Left ventricle myocardium superior (tissue), 1 donor: ENCODE measurements around the gene AMN. TPM values are rescaled to one million over a fixed set of nuclear protein-coding genes. Genes with fewer than 3 reads are reported as not detected.

Source experiments
- ATAC-seq: fragments of 200-7000 bp; cut with Tn5 transposase; one replicate; pipeline ENCODE4 v1.9.1; 2020; ENCODE audit warnings: mild to moderate bottlenecking, moderate library complexity
- DNase-seq: peaks from one replicate; pipeline ENCODE4 v3.0.0-alpha.2; 2020
- intact Hi-C: fragments of 100-400 bp; cut with micrococcal nuclease; formaldehyde crosslinking; loops from one replicate; pipeline ENCODE4 v1.11.0; 2022
- total RNA-seq: library from RNA; stranded (reverse); fragmentation: NEBNext Ultra II Directional; extraction: Animal tissue kit (Norgen Biotek cat#: 25700); gene quantifications from one replicate; pipeline ENCODE4 v1.2.1, GENCODE V29; 2021
- donor health status: DM: no; HTN: yes; CAD: no; lungs with severe emphysema.

Gene AMN
- total RNA-seq, 1 donor from 2014 or later = not detected

- DNase-seq = no peak
Measured at GRCh38 chr14:102898298-102898697, 24.2 kb upstream of the AMN start.

GRCh38 chr14:102898776-102899515, 23.5 kb upstream of the AMN start:
- intact Hi-C loops = no loop called here
- no peak for ATAC-seq
- no peak for DNase-seq

More at GRCh38 chr14:102898298-102898697, 24.2 kb upstream of the AMN start:
- intact Hi-C loops = no loop called here
- no peak for ATAC-seq

GRCh38 chr14:102899516-102899900, 23.0 kb upstream of the AMN start:
- ATAC-seq (no peak), DNase-seq (no peak)
- intact Hi-C loops = no loop called here

- peak; percentile 78 for ATAC-seq
- no peak for DNase-seq
- intact Hi-C loops = no loop called here
Measured at GRCh38 chr14:102900631-102901571, 21.6 kb upstream of the AMN start.

- no peak for DNase-seq
- no peak for ATAC-seq
- intact Hi-C loops = no loop called here
Measured at GRCh38 chr14:102901633-102902032, 20.8 kb upstream of the AMN start.

GRCh38 chr14:102902086-102902485, 20.4 kb upstream of the AMN start:
- intact Hi-C loops = no loop called here
- ATAC-seq = no peak
- DNase-seq = no peak

GRCh38 chr14:102902523-102903247, 19.8 kb upstream of the AMN start:
- ATAC-seq (no peak), DNase-seq (no peak)
- intact Hi-C loops = no loop called here

- intact Hi-C loops = no loop called here
- no peak for DNase-seq
Measured at GRCh38 chr14:102903248-102903888, 19.1 kb upstream of the AMN start.

GRCh38 chr14:102903889-102904512, 18.5 kb upstream of the AMN start:
- no peak for ATAC-seq
- no peak for DNase-seq
- intact Hi-C loops = no loop called here

More at GRCh38 chr14:102903248-102903888, 19.1 kb upstream of the AMN start:
- no peak for ATAC-seq

- DNase-seq (no peak), ATAC-seq (no peak)
- intact Hi-C loops = no loop called here
Measured at GRCh38 chr14:102905116-102906108, 17.1 kb upstream of the AMN start.

- intact Hi-C loops = no loop called here
- DNase-seq (no peak), ATAC-seq (no peak)
Measured at GRCh38 chr14:102906616-102907302, 15.7 kb upstream of the AMN start.

GRCh38 chr14:102907303-102907844, 15.1 kb upstream of the AMN start:
- ATAC-seq (no peak), DNase-seq (no peak)
- intact Hi-C loops = no loop called here

GRCh38 chr14:102907980-102908730, 14.3 kb upstream of the AMN start:
- intact Hi-C loops = no loop called here
- ATAC-seq = no peak
- no peak for DNase-seq

GRCh38 chr14:102908766-102909455, 13.6 kb upstream of the AMN start:
- intact Hi-C loops = no loop called here
- ATAC-seq (no peak), DNase-seq (no peak)

GRCh38 chr14:102909462-102909861, 13.0 kb upstream of the AMN start:
- no peak for DNase-seq
- no peak for ATAC-seq
- intact Hi-C loops = no loop called here

GRCh38 chr14:102909911-102910310, 12.6 kb upstream of the AMN start:
- ATAC-seq (no peak), DNase-seq (no peak)
- intact Hi-C loops = no loop called here
